ENCODE measurements around the gene MRPS23.
A peak's percentile ranks its signal among the peaks of the same experiment; 100 is the strongest.
"Not testable (repeated sequence)": the region's sequence is repeated elsewhere in the genome, so short reads cannot be mapped to it uniquely, and the experiment has no call there.

MRPS23 gene

DNA sequence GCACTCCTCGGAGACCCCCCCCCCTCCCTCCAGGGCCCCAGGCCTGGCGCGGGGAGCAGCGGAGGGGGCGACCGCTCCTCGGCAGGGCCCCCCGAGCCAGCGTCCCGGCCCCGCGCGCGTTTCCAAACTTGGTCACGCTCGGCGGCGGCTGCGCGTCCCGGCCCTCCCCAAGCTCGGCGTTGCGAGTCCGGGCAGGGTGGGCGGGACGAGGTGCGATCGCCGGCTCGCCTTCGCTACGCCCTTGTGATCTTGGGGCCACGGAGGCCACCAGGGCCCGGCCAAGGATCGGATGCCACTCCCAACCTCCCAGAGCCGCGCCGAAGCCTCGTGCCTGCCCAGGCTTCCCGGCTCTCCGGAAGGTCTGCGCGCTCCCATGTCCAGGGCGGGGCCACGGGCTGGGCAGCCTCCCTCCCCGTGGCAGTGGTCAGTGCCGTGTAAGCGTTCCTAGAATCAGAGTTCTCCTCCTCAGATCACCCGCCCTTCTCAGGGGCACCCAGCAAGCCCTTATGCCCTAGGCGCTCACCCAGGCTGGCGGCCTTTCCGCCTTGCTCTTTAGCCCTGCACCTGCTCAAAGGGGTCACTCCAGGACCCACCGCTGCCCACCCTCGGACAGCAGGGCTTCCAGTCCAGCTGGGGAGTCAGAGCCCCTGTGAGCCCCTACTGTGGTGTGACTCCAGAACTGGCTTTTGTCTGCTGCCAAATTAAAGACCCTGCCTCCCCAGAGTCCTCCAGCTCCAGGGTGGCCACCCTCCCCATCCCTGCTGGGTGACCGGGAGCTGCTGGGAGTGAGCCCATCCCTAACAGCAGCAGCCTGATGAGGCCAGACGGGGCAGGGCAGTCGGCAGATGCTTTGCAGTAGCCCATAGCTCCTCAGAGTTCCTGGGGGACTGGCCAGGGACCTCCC is 12.2 kb upstream of the MRPS23 start:
- no peak for DNase-seq

DNA sequence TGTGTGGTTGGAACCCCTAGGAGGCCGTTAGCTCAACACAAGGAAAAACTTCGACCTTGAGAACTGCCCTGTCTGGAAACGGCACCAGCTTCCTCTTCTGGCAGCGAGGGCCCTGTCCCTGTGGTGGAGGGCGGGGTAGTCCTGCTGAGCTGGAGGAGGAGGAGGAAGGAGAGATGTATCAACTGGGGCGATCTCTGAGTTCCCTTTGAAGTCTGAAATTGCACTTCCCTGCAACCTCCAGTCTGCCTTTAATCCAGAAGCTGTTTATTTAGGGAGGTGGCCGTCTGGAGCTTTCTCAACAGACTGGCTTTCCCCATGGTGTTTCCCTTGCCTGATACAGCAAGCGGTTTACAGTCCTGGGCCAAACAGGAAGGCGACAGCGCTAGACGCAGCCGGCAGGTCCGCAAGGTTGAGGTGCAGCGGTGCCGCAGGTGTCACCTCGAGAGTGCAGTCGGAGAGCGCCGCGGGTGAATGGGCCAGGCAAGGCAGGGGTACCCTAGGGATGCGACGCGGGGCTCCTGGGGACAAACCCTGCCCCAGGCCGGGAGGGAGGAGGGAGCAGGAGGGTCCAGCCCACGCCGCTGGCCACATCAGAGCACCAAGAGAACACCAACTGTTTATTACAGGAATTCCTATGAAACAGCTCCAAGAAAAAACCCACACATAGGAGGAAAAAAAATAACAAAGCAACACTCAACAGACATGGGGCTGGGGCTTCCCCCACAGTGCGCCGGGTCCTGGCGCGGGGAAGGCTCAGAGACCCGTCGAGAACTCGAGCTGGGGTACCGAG is 11.4 kb upstream of the MRPS23 start:
- peak; percentile 67 for DNase-seq

DNA sequence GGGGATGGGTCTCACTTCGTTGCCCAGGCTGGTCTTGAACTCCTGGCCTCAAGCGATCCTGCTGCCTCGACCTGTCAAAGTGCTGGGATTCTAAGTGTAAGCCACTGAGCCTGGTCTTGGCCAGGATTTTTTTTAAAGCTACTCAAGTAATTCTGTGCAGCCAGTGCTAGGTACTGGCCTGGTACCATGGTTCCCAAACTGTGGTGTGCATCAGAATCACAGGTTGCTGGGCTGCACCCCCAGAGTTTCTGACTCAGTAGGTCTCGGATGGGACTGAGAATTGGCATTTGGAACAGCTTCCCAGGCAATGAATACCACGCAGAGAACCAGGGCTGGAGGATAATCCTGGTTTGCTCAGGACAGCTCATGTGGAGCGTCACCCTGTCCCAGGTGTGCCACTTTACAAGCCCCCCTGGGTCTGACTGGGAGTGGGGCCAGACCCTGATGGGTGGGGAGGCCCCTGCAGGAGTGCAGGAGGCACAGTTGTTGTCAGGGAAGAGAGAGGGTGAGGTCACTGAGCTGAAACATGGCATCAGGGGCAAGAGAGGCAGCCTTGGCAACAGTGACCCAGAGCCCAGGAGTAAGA is 10.7 kb upstream of the MRPS23 start:
- no peak for DNase-seq

DNA sequence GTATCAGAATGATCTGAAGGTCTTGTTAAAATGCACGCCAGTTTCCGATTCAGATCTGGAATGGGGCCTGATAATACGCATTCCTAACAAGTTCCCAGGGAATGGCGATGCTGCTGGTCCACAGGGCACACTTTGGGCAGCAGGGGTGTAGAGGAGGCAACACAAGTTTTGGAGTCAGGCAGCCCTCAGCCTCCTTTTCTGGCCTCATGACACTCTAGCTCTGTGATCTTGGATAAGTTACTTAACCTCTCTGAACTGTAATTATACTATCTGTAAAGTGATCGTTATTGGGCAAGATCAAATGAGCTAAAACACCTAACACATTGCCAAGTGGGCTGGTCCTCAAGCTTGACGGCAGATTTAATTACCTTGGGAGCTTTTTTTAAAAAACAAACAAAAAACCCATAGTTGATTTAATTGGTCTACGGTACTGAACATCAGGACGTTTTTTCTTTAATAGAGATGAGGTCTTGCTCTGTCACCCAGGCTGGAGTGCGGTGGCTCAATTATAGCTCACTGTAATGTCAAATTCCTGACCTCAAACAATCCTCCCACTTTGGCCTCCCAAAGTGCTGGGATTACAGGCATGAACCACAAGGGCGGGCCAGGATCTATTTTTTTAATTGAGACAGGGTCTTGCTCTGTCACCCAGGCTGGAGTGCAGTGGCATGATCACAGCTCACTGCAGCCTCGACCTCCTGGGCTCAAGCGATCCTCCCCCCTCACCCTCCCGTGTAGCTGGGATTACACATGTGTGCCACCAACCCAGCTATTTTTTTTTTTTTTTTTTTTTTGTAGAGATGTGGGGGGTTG is 10.0 kb upstream of the MRPS23 start:
- DNase-seq: no peak

DNA sequence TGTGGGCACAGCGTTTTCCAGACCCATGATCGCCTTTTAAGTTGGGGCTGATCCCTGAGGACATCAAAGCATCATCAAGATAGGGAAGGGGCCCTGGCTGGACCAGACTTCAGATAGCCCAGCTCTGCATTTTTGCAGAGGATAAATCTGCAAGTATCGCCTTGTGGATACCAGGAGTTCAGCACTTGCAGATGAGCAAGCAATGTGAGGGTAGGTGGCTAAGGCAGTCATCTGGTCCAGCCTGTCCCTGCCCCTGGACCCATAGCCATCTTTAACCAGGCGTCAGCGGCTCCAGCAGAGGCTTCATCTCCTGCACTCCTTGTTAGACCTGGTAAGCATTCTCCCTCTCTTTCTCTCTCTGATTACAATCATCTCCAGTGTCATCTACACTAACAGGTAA is 9.0 kb upstream of the MRPS23 start:
- no peak for DNase-seq

DNA sequence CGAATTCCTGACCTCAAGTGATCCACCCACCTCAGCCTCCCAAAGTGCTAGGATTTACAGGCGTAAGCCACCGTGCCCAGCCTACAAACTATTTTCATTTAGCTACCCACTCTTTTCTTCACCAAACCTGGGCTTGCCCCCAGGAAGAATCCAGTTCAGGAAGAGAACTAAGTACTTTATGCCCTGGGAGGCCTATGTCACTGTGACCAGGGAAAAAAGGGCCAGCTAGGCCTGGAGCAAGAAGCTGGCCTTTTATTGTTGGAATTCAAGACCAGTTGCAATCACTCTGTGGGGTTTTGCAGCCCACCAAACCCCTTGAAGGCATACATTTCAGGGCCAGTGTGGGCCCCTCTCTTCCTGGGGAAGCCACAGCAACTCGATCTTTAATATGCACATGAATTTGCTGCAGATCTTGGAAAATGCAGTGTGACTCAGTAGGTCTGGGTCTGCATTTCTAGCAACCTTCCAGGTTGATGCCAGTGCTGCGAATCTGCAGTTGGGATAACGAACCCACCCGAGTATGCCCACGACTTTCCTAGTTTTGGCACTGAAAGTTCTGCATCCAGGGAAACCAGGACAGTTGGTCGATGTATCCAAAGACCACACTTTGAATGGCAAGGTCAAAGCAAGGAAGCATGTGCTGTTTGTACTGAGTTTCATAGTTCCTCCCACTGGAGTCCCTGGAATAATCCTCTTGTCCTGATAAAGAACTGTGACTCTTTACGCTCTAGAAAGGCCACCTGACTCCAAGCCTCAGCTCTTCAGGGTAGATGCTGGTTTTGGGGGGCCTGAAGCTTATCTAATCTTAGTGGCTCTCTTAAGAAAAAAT is 7.2 kb upstream of the MRPS23 start:
- DNase-seq: no peak

DNA sequence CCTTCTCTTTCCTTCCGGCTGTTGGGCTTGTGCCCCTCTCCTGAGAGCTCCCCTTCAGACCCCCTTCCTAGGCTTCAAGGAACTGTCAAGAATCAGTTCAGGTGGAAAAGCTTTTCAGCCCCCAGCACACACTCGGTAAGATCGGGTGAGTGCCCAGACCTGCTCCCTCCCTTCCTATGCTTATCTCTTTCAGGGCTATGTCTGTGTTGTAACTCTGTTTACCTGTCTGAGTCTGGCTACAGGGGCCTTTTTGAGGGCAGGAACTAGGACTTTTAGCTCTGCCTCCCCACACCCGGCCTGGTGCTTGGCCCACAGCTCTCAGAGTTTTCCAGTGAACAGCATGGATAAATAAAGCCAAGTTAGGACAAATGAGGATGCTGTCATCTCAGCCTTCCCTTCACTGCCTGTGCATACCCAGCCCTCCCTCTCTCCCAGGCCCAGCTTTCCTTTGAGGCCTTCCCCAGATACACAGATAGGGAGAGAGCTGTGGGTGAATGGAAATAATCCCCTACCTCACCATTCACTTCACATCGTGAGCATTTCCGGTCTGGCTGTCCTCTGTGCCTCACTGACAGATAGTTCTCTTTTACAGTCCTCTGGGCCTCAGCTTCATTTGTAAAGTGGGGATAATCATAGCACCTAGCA is 5.7 kb upstream of the MRPS23 start:
- no peak for DNase-seq

DNA sequence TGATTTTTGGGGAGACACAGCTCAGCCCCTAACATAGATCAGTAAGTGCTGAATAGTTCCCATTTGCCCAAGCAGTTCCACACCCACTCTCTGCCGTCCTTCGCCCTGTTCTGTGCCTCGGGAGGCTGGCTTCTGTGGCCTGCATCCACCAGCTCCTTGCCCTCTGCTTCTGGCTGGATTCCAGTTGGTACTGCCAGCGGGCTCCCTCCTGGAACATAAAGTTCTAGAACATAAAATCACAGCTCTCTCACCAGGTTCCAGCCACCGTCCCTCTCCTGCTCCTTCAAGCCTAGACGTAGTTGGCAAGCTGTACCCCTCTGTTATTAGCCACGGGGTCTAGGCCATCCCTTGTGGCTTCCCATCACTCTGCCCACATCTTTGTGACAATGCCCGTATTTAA is 3.9 kb upstream of the MRPS23 start:
- no peak for DNase-seq

DNA sequence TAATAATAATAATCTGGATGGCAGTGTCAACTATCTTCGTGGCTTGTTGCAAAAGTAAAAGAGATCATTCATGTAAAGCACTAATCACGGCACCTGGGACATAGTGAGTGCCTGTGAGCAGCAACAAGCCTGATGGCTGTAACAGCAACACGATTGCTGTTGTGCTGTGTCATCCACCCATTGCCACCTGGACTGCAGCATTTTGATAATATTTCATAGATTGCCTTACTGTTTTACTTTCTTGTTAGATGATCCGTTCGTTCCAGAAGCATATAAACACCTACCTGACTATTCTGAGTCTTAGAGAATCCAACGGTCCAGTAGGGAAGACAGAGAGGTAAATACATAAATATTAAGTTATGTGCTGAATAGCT is 3.1 kb upstream of the MRPS23 start:
- DNase-seq: no peak

DNA sequence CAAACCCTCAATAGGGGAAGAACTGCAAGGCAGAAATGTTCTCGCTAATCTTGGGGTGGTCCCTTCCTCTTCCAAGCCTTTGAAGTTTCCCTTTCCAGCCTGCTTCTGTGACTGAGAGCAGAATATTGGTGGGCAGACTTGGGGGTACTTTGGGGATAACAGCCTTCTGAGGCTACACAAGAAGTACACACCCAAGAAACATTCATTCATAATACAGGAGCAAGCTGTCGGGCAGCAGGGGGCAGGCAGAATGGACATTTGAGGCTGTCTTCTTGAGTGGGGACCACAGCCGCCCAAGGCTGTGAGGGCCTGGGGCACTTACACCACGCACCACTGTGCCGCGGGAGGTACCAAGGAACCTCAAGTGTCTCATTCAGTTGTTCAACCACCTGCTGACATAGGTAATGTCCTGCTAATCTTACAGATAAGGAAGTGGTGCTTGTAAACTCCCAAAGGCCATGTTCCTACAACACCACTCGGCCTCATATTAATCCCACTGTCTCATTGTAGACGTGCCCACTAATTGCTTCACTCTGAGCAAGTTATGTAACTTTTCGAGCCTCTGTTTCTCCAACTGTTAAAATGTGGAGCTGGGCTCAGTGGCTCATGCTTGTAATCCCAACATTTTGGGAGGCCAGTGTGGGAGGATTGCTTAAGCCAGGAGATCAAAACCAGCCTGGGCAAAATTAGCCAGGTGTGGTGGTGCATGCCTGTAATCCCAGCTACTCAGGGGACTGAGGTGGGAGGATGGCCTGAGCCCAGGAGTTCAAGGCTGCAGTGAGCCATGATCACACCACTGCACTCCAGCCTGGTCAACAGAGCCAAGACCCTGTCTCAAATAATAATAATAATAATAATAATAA is 2.5 kb upstream of the MRPS23 start:
- DNase-seq: no peak

DNA sequence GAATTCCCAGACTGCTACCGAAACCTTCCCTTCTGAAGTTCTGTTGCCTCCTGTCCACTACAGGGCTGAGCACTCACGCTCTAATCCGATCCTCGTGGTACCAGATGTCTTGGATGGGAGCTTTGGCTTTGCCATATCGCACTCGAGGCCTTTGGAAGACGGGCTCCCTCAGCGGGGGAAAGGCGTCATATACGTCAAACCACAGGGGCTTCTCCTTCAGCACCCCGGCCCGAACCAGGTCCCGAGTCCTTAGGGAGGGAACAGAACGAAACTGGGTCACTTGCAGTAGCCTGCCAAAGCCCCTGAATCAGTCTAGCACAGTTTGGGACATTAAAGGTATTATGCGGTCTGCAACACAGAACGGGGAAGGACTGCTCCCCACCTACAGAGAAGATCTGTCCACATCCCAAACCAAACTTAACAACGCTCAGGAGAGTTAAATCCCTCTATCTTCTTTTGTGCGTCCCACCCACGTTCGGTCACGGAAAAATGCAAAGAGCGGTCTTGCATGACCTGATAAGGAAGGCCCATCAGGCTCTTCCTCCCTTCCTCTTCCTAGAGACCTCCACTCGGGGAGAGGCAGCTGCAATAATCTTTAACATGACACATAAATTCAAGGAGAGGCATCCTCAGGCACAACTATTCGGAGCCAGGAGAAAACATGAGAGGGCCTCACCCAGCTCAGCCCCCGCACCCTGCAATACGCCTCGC is 526 bp downstream of the MRPS23 start:
- DNase-seq: no peak

DNA sequence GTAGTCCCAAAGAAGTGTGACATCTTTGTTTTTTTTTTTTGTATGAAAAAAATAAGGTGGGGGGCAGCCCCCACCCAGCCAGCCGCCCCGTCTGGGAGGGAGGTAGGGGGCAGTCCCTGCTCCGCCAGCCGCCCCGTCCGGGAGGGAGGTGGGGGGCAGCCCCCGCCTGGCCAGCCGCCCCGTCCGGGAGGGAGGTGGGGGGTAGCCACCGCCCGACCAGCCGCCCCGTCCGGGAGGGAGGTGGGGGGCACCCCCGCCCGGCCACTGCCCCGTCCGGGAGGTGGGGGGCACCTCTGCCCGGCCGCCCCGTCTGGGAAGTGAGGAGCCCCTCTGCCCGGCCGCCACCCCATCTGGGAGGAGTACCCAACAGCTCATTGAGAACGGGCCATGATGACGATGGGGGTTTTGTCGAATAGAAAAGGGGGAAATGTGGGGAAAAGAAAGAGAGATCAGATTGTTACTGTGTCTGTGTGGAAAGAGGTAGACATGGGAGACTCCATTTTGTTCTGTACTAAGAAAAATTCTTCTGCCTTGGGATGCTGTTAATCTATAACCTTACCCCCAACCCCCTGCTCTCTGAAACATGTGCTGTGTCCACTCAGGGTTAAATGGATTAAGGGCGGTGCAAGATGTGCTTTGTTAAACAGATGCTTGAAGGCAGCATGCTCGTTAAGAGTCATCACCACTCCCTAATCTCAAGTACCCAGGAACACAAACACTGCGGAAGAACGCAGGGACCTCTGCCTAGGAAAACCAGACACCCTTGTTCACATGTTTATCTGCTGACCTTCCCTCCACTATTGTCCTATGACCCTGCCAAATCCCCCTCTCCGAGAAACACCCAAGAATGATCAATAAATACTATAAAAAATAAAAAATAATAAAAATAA is 3.5 kb downstream of the MRPS23 start:
- not testable (repeated sequence) for DNase-seq

DNA sequence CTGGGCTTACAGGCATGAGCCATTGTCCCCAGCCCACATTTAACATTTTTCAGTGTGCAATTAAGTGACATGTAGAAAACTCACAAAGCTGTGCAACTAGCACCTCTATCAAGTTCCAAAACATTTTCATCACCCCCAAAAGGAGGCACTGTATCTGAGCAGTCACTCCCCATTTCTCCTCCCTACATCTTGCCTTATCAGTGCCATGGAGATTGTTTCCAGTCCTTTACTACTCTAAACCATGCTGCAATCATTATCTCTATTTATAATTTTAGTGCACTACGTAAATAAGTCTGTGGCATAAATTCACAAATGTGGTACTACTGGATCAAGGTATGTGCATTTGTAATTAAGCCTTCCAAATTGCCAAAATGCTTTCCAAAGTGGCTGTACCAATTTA is 7.6 kb downstream of the MRPS23 start:
- no peak for DNase-seq

DNA sequence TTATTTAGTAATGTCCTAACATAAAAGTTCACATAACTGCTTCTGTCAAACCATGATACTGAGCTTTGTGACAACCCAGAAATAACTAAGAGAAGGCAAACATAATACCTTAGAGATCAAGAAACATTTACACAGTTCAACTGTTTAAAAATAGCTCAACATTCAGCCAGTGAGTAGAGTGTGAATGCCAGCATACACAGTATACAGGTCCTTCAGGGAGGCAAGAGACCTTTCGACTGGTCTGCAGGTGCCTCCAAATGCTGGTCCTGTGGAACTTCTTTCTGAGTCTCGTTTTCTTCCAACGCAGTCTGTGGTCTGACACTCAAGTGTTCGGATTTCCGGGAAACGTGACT is 10.3 kb downstream of the MRPS23 start:
- DNase-seq: no peak

DNA sequence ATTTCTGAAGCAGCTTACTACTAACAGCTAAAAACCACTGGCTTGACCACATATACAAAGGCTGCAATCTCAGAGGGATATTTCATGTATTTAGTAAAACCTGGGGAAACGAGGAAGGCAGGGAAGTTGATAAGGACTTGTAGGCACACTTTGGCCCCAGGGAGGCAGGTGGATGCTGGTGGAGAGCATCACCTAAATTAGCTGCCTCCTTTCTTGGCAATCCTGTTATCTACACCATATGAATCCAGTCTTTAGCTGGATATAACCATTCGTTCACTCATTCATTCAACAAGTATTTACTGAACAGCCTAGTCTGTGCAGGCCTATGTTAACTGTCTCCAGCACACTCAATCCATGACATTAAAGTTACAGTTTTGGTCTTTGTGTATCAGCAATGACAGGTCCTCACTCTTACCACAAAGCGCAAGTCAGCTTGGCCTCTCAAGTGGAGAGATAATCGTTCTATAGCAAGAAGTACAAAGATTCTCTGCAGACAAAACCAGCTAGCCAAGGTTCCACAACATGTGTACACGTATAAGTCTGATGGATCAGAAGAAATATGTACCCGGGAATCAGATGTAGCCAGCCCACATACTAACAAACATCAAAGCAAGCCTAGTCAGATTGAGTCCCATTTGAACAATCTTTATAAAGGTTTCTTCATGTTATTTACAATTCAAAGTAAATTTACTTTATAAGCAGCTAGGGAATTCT is 10.8 kb downstream of the MRPS23 start:
- DNase-seq: no peak

DNA sequence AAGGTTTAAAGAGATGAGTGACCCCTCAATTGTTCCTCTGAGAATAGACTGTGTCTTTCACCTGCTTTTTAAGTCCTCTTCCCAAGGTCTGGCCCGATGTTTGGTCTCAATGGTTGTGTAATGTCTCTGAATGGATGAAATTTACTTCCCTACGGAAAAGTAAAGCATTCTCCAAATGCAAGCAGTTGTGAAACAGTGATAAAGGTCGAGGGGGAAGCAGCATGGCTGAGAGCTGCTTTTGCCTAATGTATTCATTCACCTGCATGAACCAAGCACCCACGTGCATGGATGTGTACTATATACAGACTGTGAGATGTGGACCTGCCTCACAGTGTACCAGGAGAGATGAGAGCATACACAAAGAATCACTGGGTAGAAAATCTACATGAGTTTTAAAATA is 11.4 kb downstream of the MRPS23 start:
- no peak for DNase-seq

DNA sequence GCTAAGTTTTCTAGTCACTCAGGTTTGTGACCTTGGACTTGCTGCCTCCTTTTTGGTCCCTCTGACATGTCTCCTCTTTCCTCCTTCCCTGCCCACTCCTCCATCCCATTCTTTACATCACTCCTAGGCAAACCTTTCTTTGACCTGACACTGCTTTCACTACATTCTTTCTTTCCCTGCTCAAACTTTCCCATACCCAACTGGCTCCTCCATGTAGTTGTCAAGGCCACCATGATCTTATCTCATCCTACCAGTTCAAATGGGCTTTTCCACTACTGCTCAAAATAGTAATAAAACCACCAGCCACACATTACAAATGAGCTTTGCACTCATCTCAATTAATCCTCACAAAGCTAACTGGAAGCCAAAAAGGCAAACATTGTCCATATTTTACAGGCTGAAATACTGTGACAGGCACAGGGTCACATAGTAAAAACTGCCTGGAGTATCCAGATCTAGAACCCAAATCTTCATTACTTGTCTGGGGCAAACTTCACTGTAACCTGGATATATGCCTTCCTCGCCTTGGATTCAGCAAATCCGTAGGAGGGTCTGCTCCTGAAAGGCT is 14.4 kb downstream of the MRPS23 start:
- no peak for DNase-seq

Data from CD4-positive, alpha-beta T cell treated with Interleukin-15 for 1 hour (primary cell).